Stimulated activated naive B cell treated with anti-CD40 and anti-IgM and Interleukin-4, amounts not matched to agents 10 μg/mL and 1 μg/mL and 100 μg/mL, for 72 hours (primary cell): ENCODE data around the gene SHROOM2.

Experiments
- ATAC-seq, 2 donors: fragments of 150-1000 bp; cut with Tn5 transposase; replicated peaks; 2 replicates each; pipeline ENCODE4 v1.10.0; 2021; ENCODE audit warnings: moderate library complexity in 1 of 2
- DNase-seq: peaks from one replicate; pipeline ENCODE4 v3.0.0; 2021
- H3K27ac Mint-ChIP-seq: one replicate; pipeline ENCODE4 v1.8.0; 2022; ENCODE audit warnings: mild to moderate bottlenecking, mixed read lengths
- H3K27me3 Mint-ChIP-seq, 2 donors: one replicate each; pipeline ENCODE4 v1.8.0; 2022; ENCODE audit warnings: mixed read lengths in 2 of 2
- H3K36me3 Mint-ChIP-seq, 2 donors: one replicate each; pipeline ENCODE4 v1.8.0; 2022; ENCODE audit warnings: mixed read lengths in 2 of 2, mild to moderate bottlenecking in 1 of 2
- H3K4me1 Mint-ChIP-seq, 2 donors: one replicate each; pipeline ENCODE4 v1.8.0; 2022; ENCODE audit warnings: mixed read lengths in 2 of 2, mild to moderate bottlenecking in 1 of 2
- H3K4me3 Mint-ChIP-seq, 2 donors: one replicate each; pipeline ENCODE4 v1.8.0; 2022; ENCODE audit warnings: mild to moderate bottlenecking in 2 of 2, mixed read lengths in 2 of 2, moderate library complexity in 1 of 2
- H3K9me3 Mint-ChIP-seq, 2 donors: one replicate each; pipeline ENCODE4 v1.8.0; 2022; ENCODE audit warnings: mixed read lengths in 2 of 2, mild to moderate bottlenecking in 1 of 2

Gene SHROOM2

GRCh38 chrX:9829308-9830267 is 43.4 kb downstream of the SHROOM2 start:
- ATAC-seq (peak in 1 of 2 donors; percentile 73), DNase-seq (no peak)
- H3K36me3 Mint-ChIP-seq = no peaks in the 10 kb centered on the region
- no peaks in the 10 kb centered on the region for H3K9me3 Mint-ChIP-seq
- H3K27ac Mint-ChIP-seq = no peak overlapping the region
- H3K4me1 Mint-ChIP-seq = peaks cover 0 to 3% of the 10 kb centered on the region in 2 donors
- peaks cover 4 to 15% of the 10 kb centered on the region in 2 donors for H3K27me3 Mint-ChIP-seq
- H3K4me3 Mint-ChIP-seq = no peak overlapping the region

- no peak for DNase-seq
- H3K36me3 Mint-ChIP-seq = no peaks in the 10 kb centered on the region
- H3K9me3 Mint-ChIP-seq = no peaks in the 10 kb centered on the region
- no peak overlapping the region for H3K27ac Mint-ChIP-seq
- H3K4me1 Mint-ChIP-seq = peaks cover 0 to 3% of the 10 kb centered on the region in 2 donors
- H3K4me3 Mint-ChIP-seq = no peak overlapping the region
- peaks cover 0 to 7% of the 10 kb centered on the region in 2 donors for H3K27me3 Mint-ChIP-seq
- no peak for ATAC-seq
Observed at GRCh38 chrX:9832811-9833210, 46.6 kb downstream of the SHROOM2 start.

GRCh38 chrX:9835585-9836210 is 49.5 kb downstream of the SHROOM2 start:
- peaks cover 0 to 17% of the 10 kb centered on the region in 2 donors for H3K27me3 Mint-ChIP-seq
- ATAC-seq = no peak
- no peak for DNase-seq
- no peaks in the 10 kb centered on the region for H3K36me3 Mint-ChIP-seq
- no peaks in the 10 kb centered on the region for H3K9me3 Mint-ChIP-seq
- peaks cover 0 to 3% of the 10 kb centered on the region in 2 donors for H3K4me1 Mint-ChIP-seq
- no peak overlapping the region for H3K4me3 Mint-ChIP-seq
- no peak overlapping the region for H3K27ac Mint-ChIP-seq

GRCh38 chrX:9842541-9842940 is 56.3 kb downstream of the SHROOM2 start:
- Mint-ChIP-seq H3K4me3 (no peak overlapping the region), H3K4me1 (no peaks in the 10 kb centered on the region), H3K27me3 (peaks cover 15 to 33% of the 10 kb centered on the region in 2 donors), H3K9me3 (no peaks in the 10 kb centered on the region), H3K27ac (no peak overlapping the region), H3K36me3 (no peaks in the 10 kb centered on the region)
- no peak for DNase-seq
- peak in 1 of 2 donors; percentile 27 for ATAC-seq

- no peak for ATAC-seq
- Mint-ChIP-seq H3K9me3 (no peaks in the 10 kb centered on the region), H3K4me1 (no peaks in the 10 kb centered on the region), H3K27me3 (peaks cover 15 to 26% of the 10 kb centered on the region in 2 donors), H3K27ac (no peak overlapping the region), H3K4me3 (no peak overlapping the region), H3K36me3 (no peaks in the 10 kb centered on the region)
- DNase-seq = no peak
Observed at GRCh38 chrX:9844936-9845577, 58.8 kb downstream of the SHROOM2 start.

GRCh38 chrX:9845578-9845952 is 59.3 kb downstream of the SHROOM2 start:
- no peaks in the 10 kb centered on the region for H3K4me1 Mint-ChIP-seq
- DNase-seq (no peak), ATAC-seq (no peak)
- H3K36me3 Mint-ChIP-seq = no peaks in the 10 kb centered on the region
- H3K27ac Mint-ChIP-seq = no peak overlapping the region
- H3K4me3 Mint-ChIP-seq = no peak overlapping the region
- H3K9me3 Mint-ChIP-seq = no peaks in the 10 kb centered on the region
- H3K27me3 Mint-ChIP-seq = peaks cover 15 to 26% of the 10 kb centered on the region in 2 donors

GRCh38 chrX:9846631-9847030 is 60.4 kb downstream of the SHROOM2 start:
- Mint-ChIP-seq H3K4me3 (no peak overlapping the region), H3K36me3 (no peaks in the 10 kb centered on the region), H3K27ac (no peak overlapping the region), H3K27me3 (peaks cover 15 to 26% of the 10 kb centered on the region in 2 donors), H3K4me1 (no peaks in the 10 kb centered on the region), H3K9me3 (no peaks in the 10 kb centered on the region)
- no peak for DNase-seq
- no peak for ATAC-seq

- no peak overlapping the region for H3K4me3 Mint-ChIP-seq
- no peak for ATAC-seq
- peaks cover 15 to 26% of the 10 kb centered on the region in 2 donors for H3K27me3 Mint-ChIP-seq
Observed at GRCh38 chrX:9847071-9847470, 60.8 kb downstream of the SHROOM2 start.

GRCh38 chrX:9848718-9849479 is 62.7 kb downstream of the SHROOM2 start:
- no peak for DNase-seq
- H3K27ac Mint-ChIP-seq = no peak overlapping the region
- H3K9me3 Mint-ChIP-seq = no peaks in the 10 kb centered on the region
- no peak overlapping the region for H3K4me3 Mint-ChIP-seq
- H3K36me3 Mint-ChIP-seq = no peaks in the 10 kb centered on the region
- ATAC-seq = no peak
- peaks cover 12 to 19% of the 10 kb centered on the region in 2 donors for H3K27me3 Mint-ChIP-seq
- H3K4me1 Mint-ChIP-seq = no peaks in the 10 kb centered on the region

More at GRCh38 chrX:9847071-9847470, 60.8 kb downstream of the SHROOM2 start:
- no peak overlapping the region for H3K27ac Mint-ChIP-seq
- no peak for DNase-seq
- H3K4me1 Mint-ChIP-seq = no peaks in the 10 kb centered on the region
- H3K9me3 Mint-ChIP-seq = no peaks in the 10 kb centered on the region
- H3K36me3 Mint-ChIP-seq = no peaks in the 10 kb centered on the region

- Mint-ChIP-seq H3K9me3 (no peaks in the 10 kb centered on the region), H3K4me1 (no peaks in the 10 kb centered on the region), H3K4me3 (no peak overlapping the region), H3K36me3 (no peaks in the 10 kb centered on the region), H3K27me3 (peaks cover 12 to 15% of the 10 kb centered on the region in 2 donors), H3K27ac (no peak overlapping the region)
- ATAC-seq (no peak), DNase-seq (no peak)
Observed at GRCh38 chrX:9851890-9852289, 65.7 kb downstream of the SHROOM2 start.

- H3K27ac Mint-ChIP-seq = no peak overlapping the region
- H3K27me3 Mint-ChIP-seq = peaks cover 15 to 18% of the 10 kb centered on the region in 2 donors
- H3K4me1 Mint-ChIP-seq = no peaks in the 10 kb centered on the region
- no peak for ATAC-seq
- no peak overlapping the region for H3K4me3 Mint-ChIP-seq
- H3K36me3 Mint-ChIP-seq = no peaks in the 10 kb centered on the region
- no peak for DNase-seq
- no peaks in the 10 kb centered on the region for H3K9me3 Mint-ChIP-seq
Observed at GRCh38 chrX:9853307-9853706, 67.1 kb downstream of the SHROOM2 start.

- DNase-seq (no peak), ATAC-seq (no peak)
- no peaks in the 10 kb centered on the region for H3K9me3 Mint-ChIP-seq
- peaks cover 0 to 3% of the 10 kb centered on the region in 2 donors for H3K4me1 Mint-ChIP-seq
- no peak overlapping the region for H3K27ac Mint-ChIP-seq
- peaks cover 18 to 26% of the 10 kb centered on the region in 2 donors for H3K27me3 Mint-ChIP-seq
- no peak overlapping the region for H3K4me3 Mint-ChIP-seq
- no peaks in the 10 kb centered on the region for H3K36me3 Mint-ChIP-seq
Observed at GRCh38 chrX:9855561-9856283, 69.5 kb downstream of the SHROOM2 start.

GRCh38 chrX:9856588-9856987 is 70.4 kb downstream of the SHROOM2 start:
- Mint-ChIP-seq H3K27me3 (peaks cover 23 to 26% of the 10 kb centered on the region in 2 donors), H3K36me3 (no peaks in the 10 kb centered on the region), H3K4me1 (peaks cover 0 to 3% of the 10 kb centered on the region in 2 donors), H3K27ac (no peak overlapping the region), H3K9me3 (no peaks in the 10 kb centered on the region), H3K4me3 (no peak overlapping the region)
- ATAC-seq = no peak
- no peak for DNase-seq
